HG02763 (cell line): Measurements from ENCODE around the gene KRTAP10-2.

Experiments
- ATAC-seq: cut with Tn5 transposase; IDR thresholded peaks from one replicate; pipeline ENCODE4 v1.9.1; 2021; ENCODE audit warnings: mild to moderate bottlenecking, moderate library complexity; ENCODE audit not compliant: unreplicated experiment

KRTAP10-2 gene

DNA sequence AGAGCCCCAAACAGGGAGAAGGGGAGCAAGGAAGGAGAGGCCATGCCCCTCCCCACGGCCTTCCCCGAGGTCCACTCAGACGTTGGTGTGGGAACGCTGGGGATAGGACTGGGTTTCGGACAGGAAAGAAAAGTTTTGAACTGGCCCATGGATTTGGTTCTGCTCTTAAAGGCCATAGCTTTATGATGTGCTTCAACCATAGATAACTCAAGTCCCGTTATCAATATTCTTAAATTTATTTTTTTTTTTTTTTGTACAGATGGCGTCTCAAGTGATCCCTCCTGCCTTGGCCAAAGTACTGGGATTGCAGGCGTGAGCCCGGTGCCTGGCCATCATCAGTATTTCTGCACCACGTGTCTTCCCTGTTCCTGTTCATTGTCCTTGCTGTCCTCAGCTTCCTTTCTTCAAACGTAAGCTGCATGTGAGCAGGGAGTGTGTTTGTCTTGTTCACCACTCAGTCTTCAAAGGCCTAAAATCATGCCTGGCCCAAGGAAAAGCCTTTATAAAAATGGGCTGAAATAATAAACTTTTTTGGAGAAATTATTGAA is 10.5 kb downstream of the KRTAP10-2 start:
- ATAC-seq: no peak

DNA sequence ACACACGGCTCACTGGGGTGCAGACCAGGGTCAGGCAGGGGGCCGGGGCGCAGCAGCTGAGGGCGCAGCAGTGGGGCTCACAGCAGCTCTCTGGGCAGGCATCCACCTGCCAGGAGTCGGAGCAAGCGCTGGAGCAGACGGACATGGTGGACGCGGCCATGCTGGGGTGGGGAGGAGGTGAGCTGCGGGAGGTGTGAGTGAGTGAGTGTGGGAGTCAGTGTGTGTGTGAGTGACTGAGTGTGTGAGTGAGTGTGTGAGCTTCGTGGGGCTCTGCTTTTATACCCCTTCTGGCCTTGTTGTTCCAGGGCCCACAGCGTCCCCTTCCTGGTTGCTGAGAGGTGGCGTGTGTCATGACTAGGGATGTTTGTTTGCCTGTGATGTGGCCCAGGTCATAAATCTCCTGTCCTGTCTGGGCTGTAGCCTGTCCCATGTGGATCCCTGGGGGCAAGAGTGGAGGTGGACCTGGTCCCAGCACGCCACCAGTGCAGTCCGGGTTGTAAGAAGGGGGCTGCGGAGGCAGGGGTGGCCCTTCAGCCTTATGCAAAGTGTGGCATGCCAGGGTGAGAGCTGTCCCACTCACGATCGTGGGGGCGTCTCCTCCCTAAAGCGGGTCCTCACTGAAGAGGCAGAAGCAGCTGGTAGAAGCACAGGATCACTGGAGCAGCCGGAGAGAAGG is 11.2 kb downstream of the KRTAP10-2 start, which contains the start of gene KRTAP10-1:
TSS of gene KRTAP10-1 (minus strand) at position 205 of the 676 bp plus-strand sequence. CDS start at position 160, 45 bp downstream.
- no peak for ATAC-seq

DNA sequence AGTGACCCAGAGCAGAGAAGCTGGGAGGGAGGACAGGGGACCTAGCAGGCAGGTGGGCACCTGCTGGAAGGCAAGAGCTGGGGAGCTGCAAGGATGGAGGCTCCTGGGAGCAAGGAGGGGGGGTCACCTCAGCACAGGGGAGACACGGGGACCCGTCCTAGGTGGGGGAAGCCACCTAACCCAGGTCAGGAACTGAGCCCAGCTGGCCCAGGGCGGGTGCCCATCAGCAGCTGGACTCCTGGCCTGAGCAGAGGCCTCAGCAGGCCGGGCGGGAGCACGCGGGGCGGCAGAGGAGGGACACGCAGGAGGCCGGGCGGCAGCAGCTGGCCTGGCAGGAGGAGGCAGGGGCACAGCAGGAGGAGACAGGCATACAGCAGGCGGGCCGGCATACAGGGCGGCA is 12.3 kb downstream of the KRTAP10-2 start:
- ATAC-seq: no peak

DNA sequence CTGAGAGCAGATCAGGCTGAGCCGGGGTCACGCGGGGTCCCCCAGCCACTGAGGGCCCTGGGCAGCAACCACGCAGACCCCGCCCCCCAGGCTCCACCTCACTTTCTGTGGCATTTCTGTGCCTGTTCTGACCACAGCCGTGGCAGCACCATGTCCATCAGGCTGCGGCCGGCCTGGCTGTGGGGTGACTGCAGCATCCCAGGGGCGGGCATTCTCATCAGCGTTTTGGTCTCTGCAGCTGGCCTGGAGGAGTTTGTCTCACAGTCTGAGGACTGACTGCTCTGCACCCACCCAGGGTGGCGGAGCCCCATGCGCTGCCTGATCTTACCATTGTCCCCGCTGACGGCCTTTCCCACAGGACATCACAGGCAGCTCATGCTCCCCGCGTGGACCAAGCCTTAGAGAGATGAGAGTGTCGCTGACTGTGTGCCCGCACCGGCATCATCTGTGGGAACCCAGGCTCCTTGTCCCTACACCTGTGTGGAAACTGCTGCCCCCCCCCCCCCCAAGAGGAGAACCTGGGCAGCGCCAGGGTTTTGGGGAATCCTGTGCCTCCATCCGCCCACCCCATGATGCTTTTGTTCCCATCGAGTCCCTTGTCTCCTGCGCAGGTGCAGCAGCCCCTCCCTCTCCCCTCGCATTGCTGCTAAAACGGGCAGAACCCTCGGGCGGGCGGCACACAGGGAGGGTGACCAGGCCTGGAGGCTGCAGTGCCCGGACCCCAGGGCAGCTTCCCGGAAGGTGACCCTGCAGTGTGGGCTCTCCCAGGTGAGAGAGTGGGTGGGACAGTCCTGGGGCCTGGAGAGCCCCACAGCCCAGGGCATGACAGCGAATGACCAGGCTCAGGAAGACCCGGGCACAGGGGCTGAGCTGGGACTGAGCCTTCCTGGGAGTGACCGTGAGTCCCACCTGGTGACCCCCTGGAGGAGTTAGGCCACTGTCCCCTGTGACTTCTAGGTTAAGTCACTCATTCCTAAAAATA is 13.1 kb downstream of the KRTAP10-2 start:
- ATAC-seq: no peak

DNA sequence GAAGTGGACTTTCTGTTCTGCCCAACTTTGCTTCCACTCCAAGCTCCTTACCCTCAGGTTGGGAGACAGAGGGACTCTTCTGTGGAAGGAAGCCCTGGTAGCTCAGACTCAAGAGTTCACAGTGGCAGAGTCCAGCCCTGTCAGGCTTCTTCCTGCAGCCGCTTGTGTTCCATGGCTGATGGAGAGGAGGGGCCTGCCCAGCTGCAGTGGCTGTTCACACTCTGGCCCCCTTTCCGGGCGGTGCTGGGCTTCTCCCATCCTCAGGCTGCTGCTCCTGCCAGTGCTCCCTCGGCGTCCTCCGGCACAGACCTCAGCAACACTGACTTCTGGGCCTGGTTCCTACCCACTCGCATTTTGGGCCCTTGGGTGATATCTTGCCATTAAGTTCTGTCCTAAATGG is 15.3 kb downstream of the KRTAP10-2 start:
- no peak for ATAC-seq

- no peak for ATAC-seq
Measured at GRCh38 chr21:44534688-44535087, 16.6 kb downstream of the KRTAP10-2 start.

- ATAC-seq: no peak
Measured at GRCh38 chr21:44533891-44534627, 17.2 kb downstream of the KRTAP10-2 start.

GRCh38 chr21:44533121-44533890 is 18.0 kb downstream of the KRTAP10-2 start:
- no peak for ATAC-seq

DNA sequence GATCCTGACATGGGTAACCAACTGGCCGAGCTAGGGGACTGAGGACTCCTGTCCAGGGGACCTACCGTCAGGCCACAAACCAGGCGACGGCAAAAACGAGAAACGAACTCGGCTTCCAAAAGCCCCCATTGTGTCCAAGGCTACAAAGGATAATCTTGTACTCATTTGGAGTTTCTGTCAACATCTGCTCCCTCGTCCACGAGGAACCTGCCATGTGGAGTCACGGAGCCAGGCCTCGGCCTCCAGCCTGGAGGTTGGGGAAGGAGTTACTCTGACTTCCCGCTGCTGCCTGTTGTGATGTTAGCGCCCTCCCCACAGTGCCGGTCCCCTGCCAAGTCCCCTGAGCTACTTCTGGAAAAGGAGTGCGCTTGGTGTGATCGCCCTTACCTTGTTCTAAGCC is 18.6 kb downstream of the KRTAP10-2 start:
- no peak for ATAC-seq

DNA sequence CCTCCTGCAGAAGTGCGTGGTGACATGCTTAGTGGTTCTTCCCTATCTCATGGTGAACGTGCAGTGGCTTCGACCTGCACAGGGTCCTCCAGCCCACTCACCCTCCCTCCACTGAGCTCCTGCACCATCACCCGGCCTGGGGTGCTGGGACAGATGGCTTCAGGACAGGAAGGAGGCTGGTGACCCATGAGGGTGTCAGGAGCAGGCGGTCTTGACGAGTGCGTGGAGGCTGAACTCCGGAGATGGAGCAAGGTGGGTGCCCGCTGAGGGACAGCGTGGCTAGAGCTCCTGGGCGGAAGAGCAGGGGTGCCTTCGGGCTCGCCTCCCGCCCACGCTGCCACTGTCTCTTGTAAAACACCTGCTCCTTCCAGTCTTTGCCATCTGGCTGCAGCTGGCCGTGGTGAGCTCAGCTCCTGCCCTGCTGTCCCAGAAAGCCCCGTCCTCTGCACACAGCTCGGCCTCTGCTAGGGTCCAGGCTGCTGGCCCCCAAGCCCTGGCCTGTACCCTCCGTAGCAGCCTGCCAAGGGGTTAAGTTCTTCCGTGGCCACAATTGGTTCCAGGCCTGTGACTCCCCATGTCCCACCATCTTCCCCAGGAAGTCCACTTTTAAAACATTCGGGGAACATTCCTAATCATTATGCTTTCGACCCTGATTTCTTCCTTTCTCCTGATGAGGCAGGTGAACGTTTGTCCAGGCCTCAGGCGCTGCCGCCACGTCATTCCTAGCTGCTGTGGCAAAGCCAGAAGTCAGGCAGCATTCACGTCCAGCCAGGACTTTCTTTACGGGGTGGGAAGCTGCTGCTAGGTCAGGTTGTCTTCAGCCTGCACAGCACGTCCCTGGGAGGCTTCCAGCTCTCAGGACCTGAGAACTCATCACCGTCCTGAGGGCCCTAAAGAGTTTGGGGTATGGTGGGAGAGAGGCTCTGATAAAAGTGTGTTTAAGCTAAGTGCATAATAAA is 19.4 kb downstream of the KRTAP10-2 start:
- ATAC-seq: no peak

DNA sequence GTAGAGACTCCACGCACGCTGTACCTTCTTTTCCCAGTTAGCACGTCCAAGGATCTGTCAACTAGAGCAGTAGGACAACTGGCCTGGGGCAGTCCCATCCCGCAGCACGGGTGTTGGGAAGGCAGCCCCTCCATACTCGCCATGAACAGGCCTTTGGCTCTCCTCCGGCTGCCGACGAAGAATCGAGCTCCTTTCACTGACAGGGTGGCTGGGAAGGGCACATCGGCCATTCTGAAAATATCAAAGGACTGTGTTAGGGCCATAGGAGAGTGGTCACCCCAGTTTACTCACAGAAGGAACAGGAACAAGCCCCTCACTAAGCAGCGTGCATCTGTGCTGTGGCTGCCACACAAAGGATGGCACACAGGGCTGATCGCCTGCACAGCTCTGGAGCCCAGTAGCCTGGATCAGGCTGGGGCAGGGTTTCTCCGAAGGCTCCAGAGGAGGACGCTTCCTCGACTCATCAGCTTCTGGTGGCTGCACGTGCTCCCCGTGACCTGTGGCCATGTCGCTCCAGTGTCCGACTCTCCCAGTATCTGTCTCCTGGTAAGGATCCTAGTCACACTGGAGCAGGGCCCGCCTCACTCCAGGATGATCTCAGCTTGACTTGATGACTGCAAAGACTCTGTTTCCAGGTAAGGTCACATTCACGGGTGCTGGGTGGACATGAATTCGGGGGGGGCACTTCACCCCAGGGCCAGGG is 20.3 kb downstream of the KRTAP10-2 start:
- no peak for ATAC-seq

- no peak for ATAC-seq
Measured at GRCh38 chr21:44530221-44530902, 20.9 kb downstream of the KRTAP10-2 start.

- ATAC-seq: no peak
Measured at GRCh38 chr21:44529503-44530125, 21.7 kb downstream of the KRTAP10-2 start.

DNA sequence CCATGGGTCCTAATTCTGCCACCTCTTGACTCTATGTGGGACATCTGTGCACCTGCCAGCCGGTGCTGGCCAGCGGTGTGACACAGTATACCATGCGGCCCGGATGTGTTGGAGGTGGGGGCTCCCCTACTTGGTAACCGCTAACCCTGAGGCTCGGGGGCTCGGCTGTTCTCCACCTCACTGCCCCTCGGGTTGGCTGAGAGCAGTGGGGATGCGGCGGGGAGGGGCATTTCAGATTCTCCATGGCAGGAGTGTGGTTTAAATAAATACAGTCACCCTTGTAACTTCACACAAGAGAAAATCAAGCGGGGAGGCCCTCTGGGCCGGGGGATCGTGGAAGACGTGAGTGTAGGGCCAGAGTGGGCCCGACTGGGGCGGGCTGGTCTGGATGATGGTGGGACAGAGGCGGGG is 22.3 kb downstream of the KRTAP10-2 start:
- ATAC-seq: no peak

DNA sequence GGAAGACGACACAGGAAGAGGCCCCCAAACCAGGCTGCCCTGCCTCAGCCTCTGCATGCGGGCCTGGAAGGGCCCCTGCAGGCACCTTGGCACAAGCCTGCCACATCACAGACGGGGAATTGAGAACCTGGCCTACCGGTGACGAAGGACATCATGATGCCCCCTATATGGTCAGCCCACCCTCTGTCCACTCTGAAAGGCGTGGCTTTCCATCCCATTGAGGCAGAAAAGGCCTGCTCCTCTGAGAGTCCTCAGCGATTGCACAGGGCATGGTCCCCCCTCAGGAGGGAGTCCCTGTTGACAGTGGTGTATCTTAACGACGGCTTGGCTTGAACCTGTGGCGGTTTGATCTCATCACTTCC is 22.7 kb downstream of the KRTAP10-2 start:
- no peak for ATAC-seq

DNA sequence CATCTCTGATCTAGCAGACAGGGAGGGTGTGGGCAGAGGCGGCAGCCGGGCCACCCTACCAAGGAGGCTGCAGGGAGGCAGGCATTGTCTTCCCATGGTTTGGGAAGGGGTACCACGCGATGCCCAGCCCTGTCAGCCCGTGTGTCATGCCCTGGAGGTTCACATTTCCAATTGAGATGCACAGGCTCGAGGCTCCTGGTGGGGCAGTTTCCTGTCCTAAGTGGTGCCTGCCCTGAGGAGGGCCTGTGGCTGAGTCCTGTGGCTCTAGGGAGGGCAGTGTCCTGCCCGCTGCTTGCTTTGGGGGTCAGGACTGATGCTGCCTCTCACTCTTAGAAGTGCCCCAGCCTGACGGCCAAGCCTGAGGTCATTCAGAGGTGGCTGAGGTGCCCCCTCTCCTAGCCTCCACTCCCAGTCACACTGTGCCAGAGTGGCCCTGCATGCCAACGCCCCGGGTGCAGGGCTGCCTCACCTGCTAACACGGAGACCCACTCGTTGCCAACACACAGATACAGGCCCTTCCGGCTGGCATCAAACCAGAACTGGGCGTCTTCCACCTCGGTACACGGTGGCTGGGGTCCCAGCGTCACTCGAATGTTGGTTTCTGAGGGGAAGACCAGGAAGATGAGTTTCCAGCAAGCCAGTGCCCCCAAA is 23.2 kb downstream of the KRTAP10-2 start:
- ATAC-seq: no peak
